ENCODE measurements around the gene STARD13.

Gene STARD13

DNA sequence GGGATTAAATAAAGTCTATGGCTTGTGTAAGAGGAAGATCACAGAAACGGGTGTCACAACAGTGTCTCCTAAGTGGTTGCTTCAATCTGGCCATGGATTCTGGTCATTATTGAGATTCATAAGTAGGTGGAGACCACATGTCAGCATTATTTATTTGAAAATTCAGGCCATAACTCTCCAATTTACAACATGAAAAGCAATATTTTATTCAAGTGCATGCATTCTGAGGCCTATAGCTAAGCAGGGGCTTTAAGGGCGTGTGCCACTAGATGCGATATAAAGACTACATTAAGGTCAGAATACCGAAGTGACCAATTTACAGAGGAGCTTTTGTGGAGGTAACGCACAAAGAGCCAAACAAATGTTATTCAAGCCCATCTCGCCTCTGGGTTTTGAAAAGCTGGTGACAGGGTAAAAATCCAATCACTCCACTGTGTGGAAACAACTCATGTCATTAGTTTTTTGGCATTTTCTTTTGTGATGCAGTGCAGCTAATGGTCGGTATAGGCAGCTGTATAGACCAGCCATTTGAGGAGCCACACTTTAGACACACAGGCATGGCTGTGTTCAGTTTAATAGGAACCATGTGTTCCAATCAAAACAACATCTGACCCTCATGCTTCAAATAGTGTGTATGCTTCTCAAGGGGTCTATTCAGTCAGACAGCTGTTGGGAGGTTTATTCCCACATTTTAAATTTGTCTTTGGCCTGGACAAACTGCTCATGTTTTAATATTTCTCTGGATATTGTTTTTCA lies 145.6 kb downstream of the STARD13 start:
- no peak for DNase-seq (ENCODE audit: low spot score)

DNA sequence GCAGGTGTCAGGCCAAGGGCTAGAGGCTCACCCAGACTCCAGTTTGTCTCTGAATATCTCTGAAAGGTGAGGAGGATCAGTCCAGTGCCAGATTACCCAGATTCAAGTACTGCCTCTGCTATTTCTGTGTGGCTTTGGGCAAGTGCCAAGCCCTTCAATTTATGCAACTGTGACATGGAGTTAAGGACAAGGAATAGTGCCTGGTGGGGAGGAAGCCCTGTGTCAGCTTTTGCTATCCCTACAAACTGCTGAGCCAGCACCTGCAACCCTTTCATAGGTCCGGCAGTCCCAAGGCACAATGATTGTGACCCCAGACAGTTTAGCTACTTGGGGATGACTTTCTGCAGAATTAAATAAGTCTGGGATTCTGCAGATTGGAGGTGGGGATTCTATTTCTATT lies 146.4 kb downstream of the STARD13 start:
- DNase-seq (ENCODE audit: low spot score): peak; percentile 45

GRCh38 chr13:33138441-33138840 lies 147.1 kb downstream of the STARD13 start:
- DNase-seq (ENCODE audit: low spot score): no peak

DNA sequence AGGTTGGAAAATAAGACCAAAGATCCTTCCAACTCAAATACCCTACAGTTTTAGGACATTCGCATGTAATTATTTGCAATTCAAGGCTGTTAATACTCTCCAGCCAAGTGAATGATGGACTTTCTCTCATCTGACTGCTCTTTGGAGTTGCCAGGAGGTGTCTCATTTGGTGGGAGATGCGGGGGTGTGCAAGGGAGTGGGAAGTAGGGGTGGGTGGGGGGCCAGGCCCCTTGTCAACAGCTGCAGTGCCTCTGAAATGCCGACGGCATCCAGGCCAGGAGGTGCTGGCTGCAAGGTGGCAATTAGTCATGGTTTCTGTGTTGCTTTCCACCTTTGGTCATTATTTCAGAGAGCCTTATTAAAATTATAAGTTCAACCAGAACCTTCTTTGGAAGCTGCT lies 147.8 kb downstream of the STARD13 start:
- no peak for DNase-seq (ENCODE audit: low spot score)

- DNase-seq (ENCODE audit: low spot score): no peak
Observed at GRCh38 chr13:33135097-33135496, 150.5 kb downstream of the STARD13 start.

- DNase-seq (ENCODE audit: low spot score): no peak
Observed at GRCh38 chr13:33134213-33134612, 151.3 kb downstream of the STARD13 start.

DNA sequence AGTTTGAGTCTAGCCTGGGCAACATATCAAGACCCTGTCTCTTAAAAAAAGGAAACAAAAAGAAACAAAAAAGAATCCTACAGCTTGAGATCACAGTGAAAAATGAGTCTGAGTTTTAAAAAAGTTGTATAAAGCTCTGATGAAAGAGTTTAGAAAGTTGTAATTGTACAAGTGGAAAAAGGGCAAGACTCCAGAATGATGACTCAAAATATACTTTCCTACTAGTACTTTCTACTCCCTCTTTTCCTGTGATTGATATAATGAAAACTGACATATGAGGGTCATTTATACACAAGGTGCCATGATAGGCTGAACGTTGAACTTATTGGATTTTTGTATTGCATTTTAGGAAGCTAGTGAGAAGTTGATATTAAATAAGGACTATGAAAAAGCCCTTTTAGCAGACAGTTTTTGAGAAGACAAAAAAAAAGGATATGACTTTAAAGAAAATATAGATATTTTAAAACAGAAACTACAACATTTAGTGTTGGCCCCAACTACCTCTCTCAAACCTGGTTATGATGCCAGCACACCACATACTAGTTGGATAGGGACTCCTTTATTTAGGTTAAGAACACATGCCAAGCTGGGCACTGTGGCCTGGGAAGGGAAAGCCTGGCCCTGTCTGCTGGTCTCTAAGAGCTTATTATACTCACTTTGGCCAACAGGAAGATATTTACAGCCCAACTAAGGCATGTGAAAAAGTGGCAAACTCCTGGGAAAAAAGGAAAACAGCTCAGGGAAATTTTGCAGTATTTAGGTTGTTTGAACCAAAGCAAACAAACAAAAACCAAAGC lies 152.7 kb downstream of the STARD13 start:
- no peak for DNase-seq (ENCODE audit: low spot score)

GRCh38 chr13:33129886-33130285 lies 155.7 kb downstream of the STARD13 start:
- DNase-seq (ENCODE audit: low spot score): no peak

- no peak for DNase-seq (ENCODE audit: low spot score)
Observed at GRCh38 chr13:33129094-33129832, 156.3 kb downstream of the STARD13 start.

GRCh38 chr13:33128134-33128533 lies 157.4 kb downstream of the STARD13 start:
- DNase-seq (ENCODE audit: low spot score): no peak

- DNase-seq (ENCODE audit: low spot score): no peak
Observed at GRCh38 chr13:33127009-33127551, 158.5 kb downstream of the STARD13 start.

- no peak for DNase-seq (ENCODE audit: low spot score)
Observed at GRCh38 chr13:33125821-33126570, 159.6 kb downstream of the STARD13 start.

DNA sequence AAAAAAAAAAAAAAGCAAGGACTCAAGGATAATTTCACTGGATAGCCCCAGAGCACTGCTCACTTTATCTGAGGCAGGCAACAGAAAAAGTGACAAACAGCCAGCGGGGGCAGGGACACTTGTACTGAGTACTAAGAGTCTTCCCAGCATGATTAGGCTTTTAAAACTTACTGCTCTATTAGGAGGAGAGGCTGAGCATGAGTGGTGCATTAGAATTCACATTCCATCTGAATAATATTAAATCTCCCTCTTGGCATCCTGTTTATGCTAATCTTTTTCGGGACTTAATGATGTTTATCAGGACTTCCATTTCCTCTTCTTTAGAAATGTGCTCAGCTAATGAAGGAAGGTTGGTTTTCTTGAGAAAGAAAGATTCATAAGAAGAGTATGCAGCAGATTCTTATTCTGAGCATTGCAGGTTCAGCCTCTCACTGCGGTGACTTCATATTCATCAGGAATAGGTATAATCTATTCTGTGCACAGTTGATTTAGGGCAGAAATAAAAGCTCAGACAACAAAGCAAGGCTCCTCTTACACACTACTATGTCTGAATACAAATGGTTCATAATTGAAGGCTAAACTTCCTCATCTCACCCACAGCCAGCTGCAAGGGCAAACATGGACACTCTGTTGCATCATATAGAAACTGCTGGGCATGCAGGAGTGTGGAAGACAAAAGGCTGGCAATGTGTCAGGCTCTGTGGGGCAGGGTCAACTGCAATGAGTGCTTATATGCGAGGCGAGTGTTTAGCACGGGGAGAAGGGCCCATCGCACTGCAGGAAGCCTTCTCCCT lies 162.3 kb downstream of the STARD13 start:
- DNase-seq (ENCODE audit: low spot score): peak; percentile 80

- no peak for DNase-seq (ENCODE audit: low spot score)
Observed at GRCh38 chr13:33119856-33120543, 165.6 kb downstream of the STARD13 start.

DNA sequence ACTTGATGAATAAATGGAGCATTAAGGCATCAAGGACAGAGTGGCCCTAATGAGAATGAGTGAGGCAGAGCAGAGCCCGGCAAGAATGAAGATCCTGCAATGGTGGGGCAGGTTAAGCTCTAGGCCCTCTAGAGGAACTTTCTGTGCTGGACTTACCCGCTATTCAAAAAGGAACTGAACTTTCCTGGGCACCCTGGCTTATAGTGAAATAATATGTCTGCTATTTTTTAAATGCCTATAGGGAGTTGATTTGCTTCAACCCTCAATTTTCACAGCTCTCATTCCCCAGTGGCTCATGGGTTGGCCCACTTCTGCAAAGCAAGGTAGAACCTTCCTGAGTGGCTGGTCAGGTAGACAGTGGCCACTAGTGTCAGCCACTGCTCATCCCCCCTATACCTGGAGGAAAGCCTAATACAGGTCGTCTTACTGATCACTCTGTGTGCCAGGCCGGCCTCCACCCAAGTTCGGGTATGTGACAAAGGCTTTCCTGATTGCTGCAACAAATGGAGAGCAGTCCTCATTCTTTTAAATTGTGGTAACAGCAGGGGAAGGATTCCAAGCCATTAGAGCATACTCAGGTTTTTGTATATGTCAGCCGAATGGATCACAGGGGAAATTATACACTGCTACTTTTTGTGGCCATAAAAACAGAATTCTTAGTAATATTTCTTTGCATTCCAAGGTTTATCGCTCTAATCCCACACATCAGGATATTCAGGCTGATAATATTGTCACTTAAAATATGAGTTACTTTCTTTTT lies 166.4 kb downstream of the STARD13 start:
- no peak for DNase-seq (ENCODE audit: low spot score)

DNA sequence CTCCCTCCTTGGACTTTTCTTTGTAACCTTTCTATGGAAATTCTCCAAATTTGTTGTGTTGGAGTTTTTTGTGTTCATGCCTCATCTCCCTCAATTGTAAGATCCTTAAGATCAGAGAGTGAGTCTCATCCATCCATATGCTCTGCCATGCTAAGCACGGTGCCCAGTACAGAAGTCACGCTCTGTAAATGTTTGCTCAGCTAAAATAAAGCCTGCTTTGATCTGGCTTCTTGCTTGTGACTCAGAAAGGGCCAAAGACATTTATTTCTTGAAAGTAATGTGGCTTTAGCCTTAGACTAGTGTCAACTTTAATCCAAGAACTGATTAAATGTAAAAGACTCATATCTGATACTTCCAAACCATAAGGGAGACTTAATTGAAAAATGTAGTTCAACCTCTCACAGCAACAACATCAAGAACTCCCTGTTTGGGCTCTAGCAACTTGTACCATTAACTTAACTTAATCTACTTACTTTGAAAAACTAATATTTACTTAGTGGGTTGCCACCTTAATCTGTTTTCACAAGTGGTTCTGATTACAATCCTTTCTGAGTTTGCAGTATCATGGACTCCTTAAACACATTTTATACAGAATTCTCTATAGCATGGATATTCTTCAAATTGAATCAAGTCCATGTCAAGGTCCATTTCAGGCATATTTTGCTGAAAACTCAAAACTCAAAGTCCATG lies 169.1 kb downstream of the STARD13 start:
- DNase-seq (ENCODE audit: low spot score): no peak

GRCh38 chr13:33115274-33115673 lies 170.3 kb downstream of the STARD13 start:
- DNase-seq (ENCODE audit: low spot score): no peak

DNA sequence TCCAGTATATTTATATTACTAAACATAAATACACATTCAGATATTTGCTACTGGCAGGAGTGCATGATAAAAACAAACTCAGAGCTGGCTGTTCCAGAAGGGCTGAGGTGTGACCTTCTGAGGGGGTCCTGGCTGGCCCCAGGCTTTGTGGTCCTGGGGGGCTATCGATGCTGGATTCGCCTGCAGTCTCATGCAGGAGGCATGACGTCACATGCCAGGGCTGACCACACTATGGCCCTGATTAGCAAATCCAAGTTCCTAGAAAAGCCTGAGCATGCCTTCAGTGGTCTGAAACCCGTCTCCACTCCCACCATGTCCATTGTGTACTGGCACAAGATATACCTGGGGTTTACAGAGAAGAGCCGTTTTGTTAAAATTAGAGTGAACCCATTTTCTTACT lies 171.4 kb downstream of the STARD13 start:
- no peak for DNase-seq (ENCODE audit: low spot score)

DNA sequence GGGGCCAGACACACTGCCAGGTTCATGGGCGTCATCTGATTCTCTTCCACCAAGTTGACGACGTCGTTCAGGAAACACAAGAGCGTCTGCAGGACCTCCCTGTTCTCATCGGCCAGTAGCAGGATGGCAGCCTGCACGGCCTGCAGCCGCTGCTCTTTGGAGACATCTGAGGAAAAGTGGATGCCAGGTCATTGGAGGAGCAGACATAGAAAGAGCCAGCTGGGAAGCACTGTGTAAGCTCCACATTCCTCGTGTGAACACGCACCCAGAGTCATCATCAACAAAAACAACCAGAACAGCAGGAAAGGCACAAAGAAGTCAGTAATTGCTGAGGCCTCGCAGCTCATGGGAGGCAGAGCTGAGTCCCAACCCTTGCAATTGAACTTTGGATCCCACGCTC lies 172.8 kb downstream of the STARD13 start:
- no peak for DNase-seq (ENCODE audit: low spot score)

Measured in pons (tissue), 1 donor.